HS-5 (cell line): Measurements from ENCODE around the gene PHRF1.
"Not testable (repeated sequence)": the region's sequence is repeated elsewhere in the genome, so short reads cannot be mapped to it uniquely, and the experiment has no call there.

ENCODE experiments used
- DNase-seq: peaks from one replicate; pipeline ENCODE4 v3.0.0-alpha.2; 2012; ENCODE audit warnings: low read depth

Gene PHRF1

GRCh38 chr11:629237-629583 lies 52.9 kb downstream of the PHRF1 start:
- DNase-seq, result no peak

DNA sequence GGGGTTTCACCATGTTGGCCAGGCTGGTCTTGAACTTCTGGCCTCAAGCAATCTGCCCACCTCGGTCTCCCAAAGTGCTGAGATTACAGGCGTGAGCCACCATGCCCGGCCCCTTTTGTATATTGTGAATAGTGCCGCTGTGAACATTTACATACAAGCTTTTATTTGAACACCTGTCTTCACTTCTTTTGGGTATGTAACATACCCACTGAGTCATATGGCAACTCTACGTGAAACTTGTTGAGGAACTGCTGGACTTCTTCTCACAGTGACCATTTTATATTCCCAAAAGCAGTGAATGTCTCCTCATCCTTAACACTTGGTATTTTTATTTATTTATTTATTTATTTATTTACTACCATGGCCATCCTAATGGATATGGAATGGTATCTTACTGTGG lies 54.6 kb downstream of the PHRF1 start:
- DNase-seq, result no peak

- no peak for DNase-seq
Observed at GRCh38 chr11:635945-636510, 59.8 kb downstream of the PHRF1 start.

GRCh38 chr11:636511-637332 lies 60.5 kb downstream of the PHRF1 start, which contains the start of gene DRD4:
Gene DRD4, plus strand, starts transcription at chr11:637269. Its CDS starts 36 bp downstream, at chr11:637305.
- DNase-seq, result no peak

DNA sequence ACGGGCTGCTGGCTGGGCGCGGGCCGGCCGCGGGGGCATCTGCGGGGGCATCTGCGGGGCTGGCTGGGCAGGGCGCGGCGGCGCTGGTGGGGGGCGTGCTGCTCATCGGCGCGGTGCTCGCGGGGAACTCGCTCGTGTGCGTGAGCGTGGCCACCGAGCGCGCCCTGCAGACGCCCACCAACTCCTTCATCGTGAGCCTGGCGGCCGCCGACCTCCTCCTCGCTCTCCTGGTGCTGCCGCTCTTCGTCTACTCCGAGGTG lies 61.0 kb downstream of the PHRF1 start:
- DNase-seq, result no peak

- DNase-seq, result no peak
Observed at GRCh38 chr11:637593-638521, 61.6 kb downstream of the PHRF1 start.

- DNase-seq, result no peak
Observed at GRCh38 chr11:638631-639331, 62.5 kb downstream of the PHRF1 start.

GRCh38 chr11:639332-639955 lies 63.2 kb downstream of the PHRF1 start:
- no peak for DNase-seq

DNA sequence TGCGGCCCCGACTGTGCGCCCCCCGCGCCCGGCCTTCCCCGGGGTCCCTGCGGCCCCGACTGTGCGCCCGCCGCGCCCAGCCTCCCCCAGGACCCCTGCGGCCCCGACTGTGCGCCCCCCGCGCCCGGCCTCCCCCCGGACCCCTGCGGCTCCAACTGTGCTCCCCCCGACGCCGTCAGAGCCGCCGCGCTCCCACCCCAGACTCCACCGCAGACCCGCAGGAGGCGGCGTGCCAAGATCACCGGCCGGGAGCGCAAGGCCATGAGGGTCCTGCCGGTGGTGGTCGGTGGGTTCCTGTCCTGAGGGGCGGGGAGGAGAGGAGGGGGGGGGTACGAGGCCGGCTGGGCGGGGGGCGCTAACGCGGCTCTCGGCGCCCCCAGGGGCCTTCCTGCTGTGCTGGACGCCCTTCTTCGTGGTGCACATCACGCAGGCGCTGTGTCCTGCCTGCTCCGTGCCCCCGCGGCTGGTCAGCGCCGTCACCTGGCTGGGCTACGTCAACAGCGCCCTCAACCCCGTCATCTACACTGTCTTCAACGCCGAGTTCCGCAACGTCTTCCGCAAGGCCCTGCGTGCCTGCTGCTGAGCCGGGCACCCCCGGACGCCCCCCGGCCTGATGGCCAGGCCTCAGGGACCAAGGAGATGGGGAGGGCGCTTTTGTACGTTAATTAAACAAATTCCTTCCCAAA lies 63.9 kb downstream of the PHRF1 start:
- no peak for DNase-seq

DNA sequence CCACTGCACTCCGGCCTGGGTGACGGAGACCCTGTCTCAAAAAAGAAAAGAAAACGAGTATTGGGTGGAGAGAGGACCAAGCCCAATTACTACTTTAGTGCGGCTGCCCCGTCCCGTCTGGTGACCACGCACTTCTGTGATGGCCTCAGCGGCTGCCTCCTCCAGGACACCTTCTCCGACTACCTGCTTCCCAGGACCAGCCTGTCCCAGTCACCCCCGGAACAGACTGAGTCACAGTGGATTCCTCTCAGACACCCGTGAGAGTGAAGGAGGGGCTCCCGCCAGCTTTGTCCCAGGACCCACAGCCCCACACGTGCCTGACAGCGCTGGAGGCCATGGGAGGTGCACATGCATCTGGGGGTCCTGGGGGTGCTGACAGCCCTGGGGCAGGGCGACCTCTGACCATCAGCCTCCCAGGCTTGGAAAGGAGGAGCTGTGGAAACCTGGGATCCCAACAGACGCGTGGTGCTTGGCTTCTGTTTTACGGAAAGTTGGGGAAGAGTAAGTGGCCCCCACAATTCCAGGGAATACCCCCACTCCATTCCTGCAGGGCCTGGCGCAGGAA lies 65.6 kb downstream of the PHRF1 start:
- DNase-seq, result no peak

GRCh38 chr11:643366-643765 lies 67.1 kb downstream of the PHRF1 start:
- no peak for DNase-seq

GRCh38 chr11:643849-644738 lies 67.8 kb downstream of the PHRF1 start:
- DNase-seq, result no peak

DNA sequence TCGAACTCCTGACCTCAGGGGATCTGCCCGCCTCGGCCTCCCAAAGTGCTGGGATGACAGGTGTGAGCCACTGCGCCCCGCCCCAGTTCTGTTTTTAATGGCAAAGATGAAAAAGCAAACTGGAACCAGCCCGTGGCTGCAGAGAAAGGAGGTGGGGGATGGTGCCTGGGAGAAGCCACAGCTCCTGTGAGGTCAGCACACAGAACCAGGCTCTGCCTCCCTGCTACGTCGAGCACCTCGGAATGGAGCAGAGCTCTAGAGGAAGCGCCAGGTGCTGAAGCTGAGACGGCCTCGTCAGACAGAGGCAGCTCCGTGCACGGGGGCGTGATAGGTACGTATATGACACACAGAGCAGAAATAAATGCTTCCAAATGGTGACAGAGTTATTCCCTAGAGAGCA lies 69.3 kb downstream of the PHRF1 start:
- DNase-seq, result no peak

DNA sequence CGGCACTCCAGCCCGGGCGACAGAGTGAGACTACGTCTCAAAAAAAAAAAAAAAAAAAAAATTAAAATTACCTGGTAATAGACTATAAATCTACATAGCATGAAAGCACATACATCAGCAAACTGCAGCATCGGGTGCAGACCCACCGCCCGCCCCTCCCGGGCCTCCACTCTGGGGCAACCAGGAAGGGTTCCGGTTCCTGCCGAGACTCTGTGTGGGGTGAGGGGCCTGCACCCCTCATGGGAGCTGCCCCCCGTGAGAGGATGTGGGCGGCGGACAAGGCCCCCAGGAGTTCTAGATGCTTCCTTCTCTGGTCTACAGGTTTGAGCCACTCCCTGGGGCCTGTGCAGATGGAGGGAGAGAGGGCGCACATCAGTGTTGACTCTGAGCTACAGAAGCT lies 69.9 kb downstream of the PHRF1 start:
- no peak for DNase-seq

DNA sequence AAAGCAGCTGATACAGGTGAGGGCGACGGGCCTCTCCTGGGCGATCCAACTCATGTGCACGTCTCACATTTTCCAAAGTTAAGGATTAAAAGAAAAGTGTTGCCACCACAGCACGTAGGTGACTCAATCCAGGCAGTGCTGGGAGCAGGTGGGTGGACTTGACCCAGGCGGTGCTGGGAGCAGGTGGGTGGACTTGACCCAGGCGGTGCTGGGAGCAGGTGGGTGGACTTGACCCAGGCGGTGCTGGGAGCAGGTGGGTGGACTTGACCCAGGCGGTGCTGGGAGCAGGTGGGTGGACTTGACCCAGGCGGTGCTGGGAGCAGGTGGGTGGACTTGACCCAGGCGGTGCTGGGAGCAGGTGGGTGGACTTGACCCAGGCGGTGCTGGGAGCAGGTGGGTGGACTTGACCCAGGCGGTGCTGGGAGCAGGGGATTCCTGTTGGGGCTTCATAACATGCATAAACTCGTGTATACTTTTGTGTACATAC lies 71.4 kb downstream of the PHRF1 start:
- DNase-seq, result not testable (repeated sequence)

DNA sequence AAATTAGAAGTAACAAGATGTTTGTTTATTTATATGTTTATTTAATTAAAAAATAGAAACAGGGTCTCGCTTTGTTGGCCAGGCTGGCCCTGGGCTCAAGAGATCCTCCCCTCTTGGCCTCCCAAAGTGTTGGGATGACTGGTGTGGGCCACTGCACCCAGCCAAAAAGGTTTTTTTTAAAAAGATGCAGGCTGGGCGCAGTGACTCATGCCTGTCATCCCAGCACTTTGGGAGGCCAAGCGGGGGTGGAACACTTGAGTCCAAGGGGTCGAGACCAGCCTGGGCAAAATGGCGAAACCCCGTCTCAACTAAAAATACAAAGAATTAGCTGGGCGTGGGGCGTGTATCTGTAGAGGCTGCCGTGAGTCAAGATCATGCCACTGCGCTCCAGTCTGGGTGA lies 74.2 kb downstream of the PHRF1 start:
- DNase-seq, result no peak

DNA sequence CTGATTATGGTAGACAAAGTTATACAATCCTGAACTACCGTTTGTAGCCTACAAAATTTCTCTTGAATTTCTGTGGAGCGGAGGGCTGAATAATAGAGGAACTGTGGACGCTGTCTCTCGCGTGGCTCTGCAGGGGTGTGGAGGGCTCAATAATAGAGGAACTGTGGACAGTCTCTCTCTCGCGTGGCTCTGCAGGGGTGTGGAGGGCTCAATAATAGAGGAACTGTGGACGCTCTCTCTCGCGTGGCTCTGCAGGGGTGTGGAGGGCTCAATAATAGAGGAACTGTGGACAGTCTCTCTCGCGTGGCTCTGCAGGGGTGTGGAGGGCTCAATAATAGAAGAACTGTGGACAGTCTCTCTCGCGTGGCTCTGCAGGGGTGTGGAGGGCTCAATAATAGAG lies 76.9 kb downstream of the PHRF1 start:
- not testable (repeated sequence) for DNase-seq

GRCh38 chr11:653837-654236 lies 77.6 kb downstream of the PHRF1 start:
- DNase-seq, result no peak

- DNase-seq, result not testable (repeated sequence)
Observed at GRCh38 chr11:654444-654843, 78.2 kb downstream of the PHRF1 start.
